NCI-H2171 (cell line): ENCODE data around the gene IL2.

Experiments
- DNase-seq: peaks from one replicate; lab custom pipeline; 2025; lab: John Stamatoyannopoulos, UW

IL2 gene

DNA sequence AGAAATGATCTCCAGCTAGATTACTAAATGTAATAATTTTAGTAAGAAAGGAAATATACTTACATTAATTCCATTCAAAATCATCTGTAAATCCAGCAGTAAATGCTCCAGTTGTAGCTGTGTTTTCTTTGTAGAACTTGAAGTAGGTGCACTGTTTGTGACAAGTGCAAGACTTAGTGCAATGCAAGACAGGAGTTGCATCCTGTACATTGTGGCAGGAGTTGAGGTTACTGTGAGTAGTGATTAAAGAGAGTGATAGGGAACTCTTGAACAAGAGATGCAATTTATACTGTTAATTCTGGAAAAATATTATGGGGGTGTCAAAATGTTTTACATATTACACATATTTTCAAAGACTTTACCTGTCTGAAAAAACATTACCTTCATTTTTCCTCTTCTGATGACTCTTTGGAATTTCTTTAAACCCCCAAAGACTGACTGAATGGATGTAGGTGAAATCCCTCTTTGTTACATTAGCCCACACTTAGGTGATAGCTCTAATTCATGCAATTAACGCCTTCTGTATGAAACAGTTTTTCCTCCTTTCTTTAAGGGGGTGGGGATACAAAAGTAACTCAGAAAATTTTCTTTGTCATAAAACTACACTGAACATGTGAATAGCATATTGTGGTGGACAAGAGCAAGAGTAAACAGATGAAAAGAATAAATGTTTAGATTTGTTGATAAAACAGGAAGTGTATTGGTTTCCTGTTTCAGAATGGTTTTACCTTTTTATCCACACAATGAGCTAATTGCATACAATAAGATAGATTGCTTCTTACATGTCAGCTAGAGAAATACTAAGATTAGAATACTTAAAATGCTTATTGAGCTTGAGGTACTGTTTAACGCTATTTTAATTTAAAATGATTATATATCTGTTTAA lies at the start of gene IL2:
Gene IL2, minus strand, starts transcription at position 495 of the 886 bp plus-strand sequence. Its CDS starts 285 bp downstream, at position 210.
- no peak for DNase-seq

DNA sequence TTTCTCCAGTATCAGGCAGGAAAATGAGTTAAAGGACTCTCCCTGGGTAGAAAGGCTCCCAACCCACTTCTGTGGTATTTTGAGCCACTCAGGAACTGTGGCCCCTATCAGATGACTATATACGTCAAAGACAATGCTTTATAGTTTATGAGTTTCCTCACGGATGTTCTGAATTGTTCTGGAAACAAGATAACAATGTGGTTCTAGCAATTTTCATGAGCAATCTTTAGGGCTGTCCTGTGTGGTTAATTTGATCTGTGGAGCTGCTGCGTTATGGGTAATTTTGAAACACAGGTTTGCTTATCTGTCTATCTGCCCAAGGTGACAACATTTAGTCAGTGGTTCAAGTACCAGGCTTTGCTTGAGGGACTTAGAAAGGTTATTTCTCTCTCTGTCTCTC lies 46.7 kb upstream of the IL2 start:
- no peak for DNase-seq

DNA sequence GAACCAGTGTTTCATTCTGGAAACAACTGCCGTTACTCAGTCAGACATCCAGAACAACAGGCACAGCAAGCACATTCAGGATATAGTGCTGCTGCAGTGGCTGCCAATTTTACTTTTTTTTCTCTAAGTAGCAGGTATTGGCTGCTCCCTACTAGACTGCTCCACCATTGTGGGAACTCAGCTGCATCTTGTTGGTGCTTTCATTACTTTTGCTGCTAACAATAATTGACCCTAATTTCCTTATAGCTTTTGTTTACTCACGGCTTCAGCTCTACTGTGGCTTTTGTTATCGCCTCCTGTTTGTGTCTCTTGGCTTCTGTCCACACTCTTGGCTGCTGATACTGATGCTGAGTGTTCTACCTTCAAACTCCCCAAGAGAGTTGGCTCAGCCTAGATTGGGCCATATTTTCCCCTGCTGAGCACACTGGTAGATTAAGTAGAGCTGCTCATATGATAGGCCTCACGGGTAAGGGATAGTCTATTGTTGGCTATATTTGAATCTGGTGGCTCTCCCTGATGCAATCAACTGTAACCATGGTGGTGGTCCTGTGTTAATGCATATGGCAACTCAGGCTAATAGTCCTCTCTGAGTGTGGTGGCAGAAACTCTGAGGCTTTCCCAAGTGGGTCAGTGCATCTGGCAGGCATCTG lies 44.5 kb upstream of the IL2 start:
- no peak for DNase-seq

DNA sequence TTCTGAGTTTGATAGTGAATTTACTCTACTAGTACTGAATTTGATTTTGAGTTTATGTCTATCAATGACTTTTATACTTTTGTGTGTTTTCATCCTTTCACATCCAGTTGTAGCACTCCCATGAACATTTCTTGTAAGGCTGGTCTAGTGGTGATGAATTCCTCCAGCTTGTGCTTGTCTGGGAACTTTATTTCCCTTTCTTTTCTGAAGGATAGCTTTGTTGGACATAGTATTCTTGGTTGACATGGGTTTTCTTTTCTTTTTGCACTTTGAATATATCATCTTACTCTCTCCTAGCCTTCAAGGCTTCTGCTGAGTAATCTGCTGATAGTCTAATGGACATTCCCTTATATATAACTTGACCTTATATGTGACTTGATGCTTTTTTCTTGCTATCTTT lies 32.5 kb upstream of the IL2 start:
- DNase-seq, result no peak

DNA sequence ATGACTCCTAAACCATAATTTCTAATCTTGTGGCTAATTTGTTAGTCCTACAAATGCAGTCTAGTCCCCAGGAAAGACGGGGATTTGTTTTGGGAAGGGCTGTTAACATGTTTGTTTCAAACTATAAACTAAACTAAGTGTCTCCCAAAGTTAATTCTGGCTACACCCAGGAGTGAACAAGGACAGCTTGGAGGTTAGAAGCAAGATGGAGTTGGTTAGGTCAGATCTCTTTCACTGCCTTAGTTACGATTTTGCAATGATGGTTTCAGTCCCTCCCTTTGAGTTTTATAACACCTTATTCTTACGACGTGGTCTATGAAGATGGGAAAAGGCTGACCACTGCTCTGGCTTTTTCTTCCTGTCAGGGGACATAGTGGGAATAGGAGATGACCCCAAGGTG lies 27.0 kb upstream of the IL2 start:
- DNase-seq, result no peak

DNA sequence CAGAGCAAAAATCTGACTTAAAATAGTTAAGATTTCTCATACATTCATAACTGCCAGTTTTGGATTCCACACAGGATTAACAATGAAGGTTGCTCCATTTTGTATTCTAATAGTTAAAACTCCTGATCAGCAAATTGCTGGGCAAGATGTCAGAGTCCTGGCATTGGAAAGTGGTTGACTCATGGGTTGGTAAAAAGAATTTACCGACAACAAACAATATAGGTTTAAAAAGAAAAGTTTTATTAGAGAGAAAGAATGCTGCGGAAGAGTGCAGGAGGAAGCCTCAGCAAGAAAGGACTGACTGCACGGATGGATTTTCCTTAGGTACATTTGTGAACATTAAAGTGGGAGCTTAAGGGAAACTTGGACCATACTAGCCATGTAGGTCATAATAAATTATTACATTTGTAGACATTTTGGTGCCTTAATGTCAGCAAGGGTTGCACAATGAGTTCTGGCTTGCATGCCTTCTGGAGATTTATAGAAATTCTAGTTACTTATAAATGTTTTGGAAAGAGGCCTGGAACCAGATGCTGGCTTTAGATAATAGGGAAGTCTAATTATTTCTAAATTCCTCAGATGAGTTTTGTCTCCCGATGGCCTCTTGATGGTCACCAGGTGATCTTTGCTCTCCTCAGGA lies 25.4 kb upstream of the IL2 start:
- DNase-seq, result no peak

DNA sequence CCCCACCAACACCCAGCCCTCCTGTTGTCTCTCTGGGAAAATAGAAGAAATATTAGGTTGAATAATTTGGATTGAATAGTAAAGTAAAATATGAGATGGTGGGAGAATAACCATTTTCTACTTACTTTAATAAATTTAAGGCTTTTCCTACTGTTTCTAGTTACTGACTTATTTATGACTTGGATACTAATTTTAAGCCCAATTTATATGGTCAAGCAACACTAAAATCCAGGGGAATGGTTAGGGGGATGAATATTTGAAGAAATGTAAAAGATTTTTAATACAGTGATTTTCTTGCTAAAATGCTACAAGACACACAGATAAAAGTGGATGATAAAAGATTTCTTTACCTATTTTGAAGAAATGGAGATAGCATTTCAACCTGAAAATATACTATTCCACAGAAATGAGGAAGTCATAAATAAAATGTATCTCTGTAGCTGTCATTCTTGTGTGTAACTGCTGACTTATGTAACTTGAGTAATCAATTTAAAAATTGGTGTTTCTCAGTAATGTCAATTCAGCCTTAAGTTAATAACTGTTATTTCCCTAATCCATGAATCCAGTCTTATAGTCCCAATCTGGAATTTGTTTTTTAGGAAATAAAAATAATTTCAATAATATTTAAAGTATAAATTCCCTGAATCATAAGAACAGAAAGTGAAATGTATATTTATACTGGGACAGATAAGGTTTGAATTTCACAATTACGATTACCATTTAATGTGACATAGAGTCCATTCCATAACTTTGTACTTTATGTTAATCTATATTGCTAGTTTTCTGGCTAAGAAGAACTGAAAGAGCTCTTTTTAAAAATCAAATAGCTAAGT lies 24.3 kb upstream of the IL2 start:
- no peak for DNase-seq

DNA sequence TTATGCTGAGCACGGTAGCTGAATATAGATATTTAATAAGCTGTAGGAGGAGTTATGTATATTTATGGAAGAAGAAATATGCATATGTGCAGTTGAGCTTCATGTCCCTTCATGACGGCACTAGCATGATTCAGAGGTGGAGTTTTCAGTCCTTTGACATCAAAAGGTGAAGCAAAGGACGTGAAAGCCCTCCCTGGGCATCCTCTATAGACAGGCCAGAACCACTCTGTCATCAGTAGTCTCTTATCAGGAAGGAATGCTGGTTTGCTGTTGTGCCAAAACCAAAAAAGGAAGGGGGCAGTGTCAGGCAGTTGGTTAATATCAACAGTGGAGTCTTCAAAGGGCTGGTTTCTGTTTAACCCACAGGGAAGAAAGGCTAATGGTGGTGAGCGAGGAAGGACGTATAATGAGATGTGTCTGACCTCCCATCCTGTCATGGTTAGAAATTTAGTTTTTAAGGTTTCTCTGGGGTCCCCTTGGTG lies 23.5 kb upstream of the IL2 start:
- DNase-seq, result no peak

DNA sequence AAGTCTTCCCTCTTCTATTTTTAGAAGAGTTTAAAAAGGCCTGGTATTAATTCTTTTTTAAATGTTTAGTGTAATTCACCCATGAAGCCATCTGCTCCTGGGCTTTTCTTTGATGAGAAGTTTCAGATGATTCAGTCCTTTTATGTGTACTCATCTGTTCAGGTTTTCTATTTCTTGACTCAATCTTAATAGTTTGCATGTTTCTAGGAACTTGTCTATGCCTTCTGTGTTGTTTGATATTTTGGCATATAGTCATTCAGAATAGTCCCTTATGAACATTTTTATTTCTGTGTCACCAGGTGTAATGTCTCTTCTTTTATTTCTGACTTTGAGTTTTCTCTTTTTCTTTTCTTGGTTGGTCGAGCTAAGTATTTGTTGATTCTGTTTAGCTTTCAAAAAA lies 20.2 kb upstream of the IL2 start:
- no peak for DNase-seq

DNA sequence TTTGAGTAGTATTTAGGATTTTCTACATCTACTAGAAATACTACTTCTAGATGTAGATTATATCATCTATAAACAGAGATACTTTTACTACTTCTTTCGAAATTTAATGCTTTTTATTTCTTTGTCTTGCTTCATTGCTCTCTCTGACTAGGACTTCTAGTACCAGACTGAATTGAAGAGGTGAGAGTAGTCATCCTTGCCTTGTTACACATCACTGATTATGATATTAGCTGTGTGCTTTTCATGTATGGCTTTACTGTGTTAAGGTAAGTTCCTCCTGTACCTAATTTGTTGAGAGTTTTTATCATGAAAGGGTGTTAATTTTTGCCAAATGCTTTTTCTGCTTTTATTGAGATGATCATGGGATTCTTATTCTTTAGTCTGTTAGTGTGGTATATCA lies 19.6 kb upstream of the IL2 start:
- DNase-seq, result no peak

DNA sequence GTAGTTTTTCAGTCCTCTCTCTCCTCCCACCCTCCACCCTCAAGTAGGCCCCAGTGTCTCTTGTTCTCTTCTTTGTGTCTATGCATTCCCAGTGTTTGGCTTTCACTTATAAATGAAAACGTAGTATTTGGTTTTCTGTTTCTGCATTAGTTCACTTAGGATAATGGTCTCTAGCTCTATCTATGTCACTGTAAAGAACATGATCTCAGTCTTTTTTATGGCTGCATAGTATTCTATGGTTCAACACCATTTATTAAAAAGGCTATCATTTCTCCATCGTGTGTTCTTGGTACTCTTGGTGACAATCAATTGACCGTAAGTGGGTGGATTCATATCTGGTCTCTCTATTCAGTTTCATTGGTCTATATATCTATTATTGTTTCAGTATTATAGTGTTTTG lies 18.7 kb upstream of the IL2 start:
- no peak for DNase-seq

DNA sequence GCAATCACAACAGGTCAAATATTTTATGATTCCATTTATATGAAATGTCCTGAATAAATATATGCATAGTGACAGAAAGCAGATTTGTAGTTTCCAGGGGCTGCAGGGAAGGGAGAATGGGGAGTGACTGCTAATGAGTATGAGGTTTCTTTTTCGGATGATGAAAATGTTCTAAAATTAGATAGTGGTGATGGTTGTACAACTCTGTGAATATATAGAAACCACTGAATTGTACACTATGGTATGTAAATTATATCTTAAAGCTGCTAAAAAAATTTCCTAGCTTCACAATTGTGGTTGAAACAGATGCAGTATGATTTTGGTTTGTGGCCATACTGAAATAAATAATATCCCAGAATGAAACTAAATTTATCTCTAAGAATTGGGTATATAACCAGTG lies 12.9 kb upstream of the IL2 start:
- DNase-seq, result no peak

DNA sequence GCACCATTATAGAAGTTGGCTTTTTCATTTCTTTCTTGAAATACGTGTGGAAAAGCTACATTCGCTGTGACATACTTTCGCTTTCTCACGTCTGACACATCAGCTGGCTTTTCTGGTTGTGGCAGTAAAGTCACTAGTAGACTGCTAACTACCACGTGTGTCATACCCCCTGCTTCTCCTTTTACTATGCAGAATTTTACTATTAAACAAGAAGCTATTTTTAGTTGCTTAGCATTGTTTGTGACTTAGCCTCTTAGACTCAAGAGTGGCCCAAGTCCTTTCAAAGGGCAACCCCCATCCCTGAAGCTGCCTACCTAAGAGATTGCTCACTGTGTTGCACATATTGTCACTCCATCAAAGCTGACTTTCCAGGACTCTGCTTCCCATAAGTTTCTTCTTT lies 2.1 kb upstream of the IL2 start:
- no peak for DNase-seq

DNA sequence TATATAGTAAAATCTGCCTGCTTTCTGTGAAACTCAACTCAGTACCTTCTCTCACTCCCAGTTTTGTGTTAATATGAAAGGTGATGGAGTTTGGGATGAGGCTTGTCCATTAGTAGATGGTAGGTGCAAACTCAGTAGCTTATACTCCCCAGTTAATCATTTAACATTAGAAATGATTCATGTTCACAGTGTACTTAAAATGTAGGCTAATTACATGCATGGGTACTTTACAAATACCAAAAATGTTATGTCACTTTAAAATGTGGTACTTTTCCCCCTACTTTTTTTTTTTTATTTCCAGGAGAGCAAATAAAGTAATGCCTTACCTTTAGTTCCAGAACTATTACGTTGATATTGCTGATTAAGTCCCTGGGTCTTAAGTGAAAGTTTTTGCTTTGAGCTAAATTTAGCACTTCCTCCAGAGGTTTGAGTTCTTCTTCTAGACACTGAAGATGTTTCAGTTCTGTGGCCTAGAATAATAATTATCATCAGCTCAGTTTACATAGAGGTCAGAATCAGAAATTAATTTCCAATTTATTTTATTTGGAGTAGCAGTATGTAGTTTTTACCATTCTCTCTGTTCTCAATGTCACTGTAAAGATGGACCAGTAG lies 3.0 kb downstream of the IL2 start:
- no peak for DNase-seq

DNA sequence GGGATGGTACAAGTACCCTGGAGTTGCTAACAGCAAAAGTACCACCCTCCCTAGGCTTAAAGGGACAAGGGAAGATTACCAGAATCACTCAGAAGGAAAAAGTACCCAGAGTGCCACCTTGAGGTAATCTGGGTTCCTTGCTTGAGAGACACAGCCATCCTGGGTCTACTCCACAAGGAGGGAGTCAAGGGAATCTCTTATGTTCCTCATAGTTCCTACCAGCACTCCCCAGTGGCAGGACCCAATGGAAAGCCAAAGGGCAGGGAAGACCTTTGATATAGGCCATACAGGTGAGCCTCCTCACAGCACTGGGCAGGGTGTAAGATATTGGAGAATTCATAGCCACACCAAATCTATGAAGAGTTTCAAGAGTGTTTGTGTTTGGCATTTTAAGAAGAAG lies 5.7 kb downstream of the IL2 start:
- DNase-seq, result no peak

DNA sequence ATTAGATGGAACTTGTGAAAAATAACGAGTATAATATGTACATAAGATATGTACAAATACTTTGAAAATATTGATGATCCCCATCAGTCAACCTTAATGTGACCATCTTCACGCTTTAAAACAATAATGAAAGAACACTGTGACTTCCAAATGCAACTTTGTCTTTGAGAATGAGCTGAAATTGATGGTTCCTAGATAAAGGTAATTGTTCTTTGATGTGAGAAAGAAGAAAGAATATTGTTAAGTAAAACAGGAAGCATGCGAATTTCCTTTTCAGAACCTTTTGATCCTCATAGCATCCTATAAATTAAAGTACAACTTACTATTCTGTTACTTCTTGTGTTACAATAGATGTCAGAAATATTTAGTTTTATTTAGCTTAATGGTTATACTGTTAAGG lies 22.2 kb downstream of the IL2 start:
- DNase-seq, result no peak

DNA sequence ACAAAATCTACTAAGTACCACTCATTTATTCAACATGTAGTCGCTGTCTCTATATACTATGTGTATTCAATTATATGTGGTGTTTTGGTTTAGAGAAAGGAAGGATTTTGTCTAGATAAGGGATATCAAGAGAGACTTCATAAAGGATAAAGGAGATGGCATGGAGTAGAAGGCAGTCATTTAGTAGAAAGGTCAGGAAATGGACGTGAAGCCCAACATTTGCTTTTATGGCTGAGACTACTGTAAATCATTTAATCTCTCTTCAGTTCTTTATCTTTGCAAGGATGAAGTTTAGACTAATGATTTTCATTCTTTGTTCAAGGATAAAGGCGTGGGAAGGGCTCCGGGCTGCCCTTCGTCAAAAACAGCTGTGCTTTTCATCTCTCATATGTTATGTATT lies 25.2 kb downstream of the IL2 start:
- DNase-seq, result no peak

DNA sequence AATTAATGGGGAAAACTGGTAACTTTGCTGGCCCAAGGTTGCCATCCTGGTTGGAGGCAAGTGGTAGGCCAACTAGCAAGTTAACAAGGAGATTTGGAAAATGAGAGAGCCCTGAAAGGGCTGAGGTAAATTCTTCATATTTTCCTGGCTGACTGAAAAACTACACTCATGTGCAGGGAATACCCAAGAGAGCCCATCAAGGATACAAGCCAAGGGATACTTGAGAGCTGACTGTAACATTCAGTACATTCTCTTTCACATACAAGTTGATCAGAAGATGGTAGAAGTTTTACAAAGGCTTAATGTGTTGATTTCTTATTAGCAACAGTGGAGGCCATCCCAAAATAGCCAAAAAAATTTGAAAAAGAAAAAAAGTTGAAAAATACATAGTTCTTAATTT lies 33.3 kb downstream of the IL2 start:
- DNase-seq, result no peak

DNA sequence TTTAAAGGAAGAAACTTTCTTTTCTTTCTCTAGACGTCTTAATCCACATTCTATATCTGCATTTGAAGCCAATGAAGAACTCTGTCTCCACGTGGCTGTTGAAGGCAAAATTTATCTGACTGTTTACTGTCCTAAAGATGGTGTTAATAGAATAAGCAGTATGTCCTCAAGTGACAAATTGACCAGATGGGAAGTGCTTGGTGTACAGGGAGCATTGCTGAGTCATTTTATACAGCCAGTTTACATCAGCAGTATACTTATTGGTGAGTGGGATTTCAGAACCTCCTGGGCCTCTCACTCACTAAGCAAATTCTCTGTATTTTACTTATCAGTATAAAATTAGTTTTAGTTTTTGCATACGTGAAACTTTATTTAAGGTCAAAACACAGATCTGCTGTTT lies 44.0 kb downstream of the IL2 start:
- no peak for DNase-seq

DNA sequence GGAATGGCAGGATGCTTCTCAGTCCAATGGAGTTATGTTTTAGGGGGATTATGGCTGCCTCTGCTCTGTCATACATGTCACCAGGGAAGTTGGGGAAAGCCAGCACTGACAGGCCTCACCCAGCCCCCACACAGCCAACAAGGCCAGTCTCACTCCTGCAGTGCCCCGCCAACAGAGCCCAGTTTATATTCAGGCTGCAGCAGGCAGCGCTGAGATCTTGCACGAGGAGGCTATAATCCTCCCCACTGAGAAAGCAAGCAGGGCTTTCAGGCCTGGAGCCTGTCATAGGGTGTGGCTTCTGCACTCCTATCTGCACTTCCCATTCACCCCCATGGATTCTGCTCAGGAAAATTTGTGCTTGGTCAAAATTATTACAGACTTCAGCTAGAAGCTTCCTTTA lies 52.7 kb downstream of the IL2 start:
- DNase-seq, result no peak
